Measurements from ENCODE around the gene SORCS2.

GRCh38 chr4:7571001-7571400 is 378.7 kb downstream of the SORCS2 start:
- no peak for TF ChIP-seq CTCF (IDR thresholded peaks at IDR 0.05)
- no peak for TF ChIP-seq EZH2 (IDR thresholded peaks at IDR 0.05; ENCODE audit: borderline replicate concordance, insufficient read depth, low read depth, low read length, poor library complexity, severe bottlenecking)
